Gastroesophageal sphincter (tissue), 3 donors: Measurements from ENCODE around the gene SNX11.

Source experiments
- CTCF ChIP-seq, 4 experiments: fragments of 200-600 bp in 2 of 4; fragments of 450-650 bp in 2 of 4; sonication (generic) in 1 of 4; IDR thresholded peaks; one replicate each; pipeline ENCODE4 v1.5.1; 2017 to 2019; ENCODE audit warnings: antibody characterized with exemption in 4 of 4, mild to moderate bottlenecking in 2 of 4, moderate library complexity in 2 of 4
- EP300 ChIP-seq: sonication (generic); formaldehyde crosslinking; IDR thresholded peaks from one replicate; pipeline ENCODE4 v1.6.1; 2017; ENCODE audit warnings: antibody characterized with exemption, mild to moderate bottlenecking
- POLR2A ChIP-seq, 2 donors: fragments of 450-650 bp; IDR thresholded peaks; one replicate each; pipeline ENCODE4 v1.6.1; 2017; ENCODE audit warnings: antibody characterized with exemption in 2 of 2, mild to moderate bottlenecking in 2 of 2, moderate library complexity in 1 of 2
- POLR2AphosphoS5 ChIP-seq: sonication (generic); formaldehyde crosslinking; IDR thresholded peaks from one replicate; pipeline ENCODE4 v1.6.1; 2017; ENCODE audit warnings: antibody characterized with exemption

GRCh38 chr17:48070195-48070594 is 37.4 kb upstream of the SNX11 start:
- TF ChIP-seq CTCF (IDR thresholded peaks at IDR 0.05) (no peak), POLR2AphosphoS5 (no peak), EP300 (no peak), POLR2A (IDR thresholded peaks at IDR 0.05) (no peak)
